ENCODE results near the gene KLF11. TPM values are rescaled to one million over a fixed set of nuclear protein-coding genes. Genes with fewer than 3 reads are reported as not detected.
"Not testable (repeated sequence)": the region's sequence is repeated elsewhere in the genome, so short reads cannot be mapped to it uniquely, and the experiment has no call there.

Gene KLF11
- total RNA-seq, 1 donor from 2014 or later: 21.1 TPM

DNA sequence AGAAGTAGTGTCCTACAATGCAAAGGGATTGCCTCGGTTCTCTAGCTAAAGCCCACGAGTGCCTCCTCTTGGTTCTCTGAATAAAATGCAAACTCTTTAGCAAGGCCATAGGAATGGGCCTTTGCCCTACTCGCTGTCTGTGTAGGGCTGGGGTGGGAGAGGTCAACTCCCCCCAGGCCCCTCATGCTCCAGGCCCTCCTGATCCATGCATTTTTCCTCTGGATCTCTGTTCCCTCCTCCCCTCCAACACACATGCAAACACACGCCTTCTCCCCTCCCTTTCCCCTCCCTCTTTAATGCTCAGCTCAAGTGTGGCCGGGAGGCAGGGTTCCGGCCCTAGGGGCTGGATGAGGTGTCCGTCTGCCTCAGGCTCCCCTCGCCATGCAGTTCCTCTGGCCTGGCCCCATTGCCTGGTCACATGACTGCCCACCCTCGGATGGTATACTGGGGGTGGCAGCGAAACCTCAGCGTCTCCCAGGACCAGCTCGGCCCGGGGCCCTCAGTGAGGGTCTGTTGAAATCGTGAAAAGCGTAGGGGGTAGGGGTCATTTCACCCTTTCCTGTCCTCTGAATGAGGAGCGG lies 14.9 kb upstream of the KLF11 start:
- TF ChIP-seq, protein P1, sequence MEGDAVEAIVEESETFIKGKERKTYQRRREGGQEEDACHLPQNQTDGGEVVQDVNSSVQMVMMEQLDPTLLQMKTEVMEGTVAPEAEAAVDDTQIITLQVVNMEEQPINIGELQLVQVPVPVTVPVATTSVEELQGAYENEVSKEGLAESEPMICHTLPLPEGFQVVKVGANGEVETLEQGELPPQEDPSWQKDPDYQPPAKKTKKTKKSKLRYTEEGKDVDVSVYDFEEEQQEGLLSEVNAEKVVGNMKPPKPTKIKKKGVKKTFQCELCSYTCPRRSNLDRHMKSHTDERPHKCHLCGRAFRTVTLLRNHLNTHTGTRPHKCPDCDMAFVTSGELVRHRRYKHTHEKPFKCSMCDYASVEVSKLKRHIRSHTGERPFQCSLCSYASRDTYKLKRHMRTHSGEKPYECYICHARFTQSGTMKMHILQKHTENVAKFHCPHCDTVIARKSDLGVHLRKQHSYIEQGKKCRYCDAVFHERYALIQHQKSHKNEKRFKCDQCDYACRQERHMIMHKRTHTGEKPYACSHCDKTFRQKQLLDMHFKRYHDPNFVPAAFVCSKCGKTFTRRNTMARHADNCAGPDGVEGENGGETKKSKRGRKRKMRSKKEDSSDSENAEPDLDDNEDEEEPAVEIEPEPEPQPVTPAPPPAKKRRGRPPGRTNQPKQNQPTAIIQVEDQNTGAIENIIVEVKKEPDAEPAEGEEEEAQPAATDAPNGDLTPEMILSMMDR (IDR thresholded peaks at IDR 0.05; ENCODE audit: partially characterized antibody, unreplicated experiment): no peak
- Mint-ChIP-seq H3K27ac (ENCODE audit: unreplicated experiment) (no peak overlapping the region), H3K27me3 (ENCODE audit: unreplicated experiment) (no peaks in the 10 kb centered on the region), H3K36me3 (ENCODE audit: unreplicated experiment) (peaks cover 4% of the 10 kb centered on the region), H3K4me3 (ENCODE audit: unreplicated experiment) (no peak overlapping the region), H3K9me3 (ENCODE audit: unreplicated experiment) (peaks cover 2% of the 10 kb centered on the region), H3K4me1 (ENCODE audit: low read depth, unreplicated experiment) (peaks cover 4% of the 10 kb centered on the region)
- DNase-seq: no peak

DNA sequence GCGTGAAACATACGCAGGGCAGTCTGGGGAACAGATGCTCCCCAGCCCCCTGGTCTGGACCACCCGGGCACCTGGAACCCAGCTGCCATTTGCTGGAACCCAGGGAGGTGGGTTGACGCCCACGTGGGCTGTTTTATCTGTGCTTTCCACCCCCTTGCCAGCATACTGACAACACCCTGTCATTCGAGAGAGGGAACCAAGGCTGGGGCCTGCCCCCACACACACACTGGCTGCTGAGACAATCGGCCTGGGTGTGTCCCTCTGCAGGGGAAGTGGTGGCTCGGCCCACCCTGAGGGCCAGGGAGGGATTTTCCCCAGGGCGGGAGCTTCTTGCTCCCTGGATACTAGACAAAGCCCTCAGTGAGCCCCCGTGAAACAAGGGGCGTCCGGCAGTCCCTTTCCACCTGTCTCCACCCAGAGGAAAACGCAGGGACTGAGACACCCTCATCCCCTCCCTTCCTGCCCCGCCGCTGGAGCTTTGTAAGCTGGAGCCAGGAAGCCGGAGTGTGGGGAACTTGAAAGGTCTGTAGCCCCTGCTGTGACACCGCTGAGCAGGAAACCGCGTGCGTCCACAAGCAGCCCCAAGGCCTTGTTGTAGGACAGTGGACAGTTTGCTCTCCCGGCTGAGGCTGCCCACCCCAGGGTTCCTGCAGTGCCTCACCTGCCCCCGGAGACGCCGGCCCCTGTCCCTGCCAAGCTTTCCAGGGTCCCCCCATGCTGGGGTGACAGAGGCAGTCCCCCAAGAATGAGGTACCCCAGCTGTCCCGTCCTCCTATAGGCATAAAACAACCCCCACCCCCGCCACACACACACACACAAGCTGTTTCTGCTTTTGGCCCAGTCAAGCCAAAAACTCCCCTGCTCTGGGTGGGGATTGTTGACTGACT lies 14.1 kb upstream of the KLF11 start:
- peaks cover 2% of the 10 kb centered on the region for H3K9me3 Mint-ChIP-seq (ENCODE audit: unreplicated experiment)
- H3K4me3 Mint-ChIP-seq (ENCODE audit: unreplicated experiment): no peak overlapping the region
- peaks cover 4% of the 10 kb centered on the region for H3K4me1 Mint-ChIP-seq (ENCODE audit: low read depth, unreplicated experiment)
- peaks cover 4% of the 10 kb centered on the region for H3K36me3 Mint-ChIP-seq (ENCODE audit: unreplicated experiment)
- H3K27me3 Mint-ChIP-seq (ENCODE audit: unreplicated experiment): no peaks in the 10 kb centered on the region
- H3K27ac Mint-ChIP-seq (ENCODE audit: unreplicated experiment): no peak overlapping the region
- TF ChIP-seq, protein P1 (IDR thresholded peaks at IDR 0.05; ENCODE audit: partially characterized antibody, unreplicated experiment): no peak
- no peak for DNase-seq

DNA sequence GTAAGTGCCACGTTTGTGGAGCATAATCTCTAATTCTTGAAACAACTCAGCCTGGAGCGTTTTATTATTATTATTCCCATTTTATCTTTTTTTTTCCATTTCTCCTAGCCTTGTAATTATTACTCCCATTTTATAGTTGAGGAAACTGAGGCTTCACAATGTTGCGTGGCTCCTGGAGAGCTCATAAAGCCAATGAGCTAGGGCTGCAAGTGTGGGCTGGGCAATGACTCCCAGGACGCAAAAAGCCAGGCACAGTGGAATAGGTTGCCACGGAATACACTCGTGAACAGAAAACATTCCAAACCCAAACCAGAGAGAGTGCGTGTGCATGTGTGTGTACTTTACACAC lies 13.5 kb upstream of the KLF11 start:
- DNase-seq: no peak
- Mint-ChIP-seq H3K36me3 (ENCODE audit: unreplicated experiment) (peaks cover 4% of the 10 kb centered on the region), H3K4me3 (ENCODE audit: unreplicated experiment) (no peak overlapping the region), H3K27ac (ENCODE audit: unreplicated experiment) (no peak overlapping the region), H3K27me3 (ENCODE audit: unreplicated experiment) (no peaks in the 10 kb centered on the region), H3K9me3 (ENCODE audit: unreplicated experiment) (peaks cover 2% of the 10 kb centered on the region), H3K4me1 (ENCODE audit: low read depth, unreplicated experiment) (peaks cover 4% of the 10 kb centered on the region)
- TF ChIP-seq, protein P1 (IDR thresholded peaks at IDR 0.05; ENCODE audit: partially characterized antibody, unreplicated experiment): no peak

DNA sequence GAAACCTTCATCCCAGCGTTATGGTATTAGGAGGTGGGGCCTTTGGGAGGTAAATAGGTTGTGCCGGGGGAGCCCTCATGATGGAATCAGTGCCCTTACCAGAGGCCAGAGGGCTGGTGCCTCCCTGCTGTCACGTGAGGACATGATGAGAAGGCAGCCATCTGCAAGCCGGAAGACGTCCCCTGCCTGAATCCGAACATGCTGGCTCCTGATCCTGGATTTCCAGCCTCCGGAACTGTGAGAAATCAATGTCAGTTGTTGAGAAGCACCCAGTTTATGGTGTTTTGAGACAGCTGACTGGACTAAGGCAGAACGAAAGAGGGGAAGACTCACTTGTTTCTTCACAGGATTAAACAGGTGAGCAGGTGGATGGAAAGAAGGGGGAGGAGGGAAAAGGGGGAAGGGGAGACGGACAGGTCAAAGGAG lies 13.0 kb upstream of the KLF11 start:
- TF ChIP-seq, protein P1 (IDR thresholded peaks at IDR 0.05; ENCODE audit: partially characterized antibody, unreplicated experiment): no peak
- peaks cover 2% of the 10 kb centered on the region for H3K9me3 Mint-ChIP-seq (ENCODE audit: unreplicated experiment)
- no peaks in the 10 kb centered on the region for H3K27me3 Mint-ChIP-seq (ENCODE audit: unreplicated experiment)
- H3K4me1 Mint-ChIP-seq (ENCODE audit: low read depth, unreplicated experiment): peaks cover 4% of the 10 kb centered on the region
- no peak for DNase-seq
- peaks cover 3% of the 10 kb centered on the region for H3K36me3 Mint-ChIP-seq (ENCODE audit: unreplicated experiment)
- no peak overlapping the region for H3K27ac Mint-ChIP-seq (ENCODE audit: unreplicated experiment)
- no peak overlapping the region for H3K4me3 Mint-ChIP-seq (ENCODE audit: unreplicated experiment)

DNA sequence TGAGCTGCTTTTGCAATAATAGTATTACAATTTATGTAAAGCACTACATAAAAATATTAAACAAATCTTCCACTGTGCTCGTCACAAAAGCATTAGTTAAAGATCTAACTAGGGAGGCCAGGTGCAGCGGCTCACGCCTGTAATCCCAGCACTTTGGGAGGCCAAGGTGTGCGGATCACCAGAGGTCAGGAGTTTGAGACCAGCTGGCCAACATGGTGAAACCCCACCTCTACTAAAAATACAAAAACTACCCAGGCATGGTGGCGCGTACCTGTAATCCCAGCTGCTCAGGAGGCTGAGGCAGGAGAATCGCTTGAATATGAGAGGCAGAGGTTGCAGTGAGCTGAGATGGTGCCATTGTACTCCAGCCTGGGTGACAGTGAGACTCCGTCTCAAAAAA lies 12.6 kb upstream of the KLF11 start:
- H3K9me3 Mint-ChIP-seq (ENCODE audit: unreplicated experiment); H3K27me3 Mint-ChIP-seq (ENCODE audit: unreplicated experiment); DNase-seq; H3K4me3 Mint-ChIP-seq (ENCODE audit: unreplicated experiment); H3K27ac Mint-ChIP-seq (ENCODE audit: unreplicated experiment); H3K36me3 Mint-ChIP-seq (ENCODE audit: unreplicated experiment); H3K4me1 Mint-ChIP-seq (ENCODE audit: low read depth, unreplicated experiment): not testable (repeated sequence)

Measured in glutamatergic neuron (in vitro differentiated cells).